ENCODE results near the gene FSCN2.

DNA sequence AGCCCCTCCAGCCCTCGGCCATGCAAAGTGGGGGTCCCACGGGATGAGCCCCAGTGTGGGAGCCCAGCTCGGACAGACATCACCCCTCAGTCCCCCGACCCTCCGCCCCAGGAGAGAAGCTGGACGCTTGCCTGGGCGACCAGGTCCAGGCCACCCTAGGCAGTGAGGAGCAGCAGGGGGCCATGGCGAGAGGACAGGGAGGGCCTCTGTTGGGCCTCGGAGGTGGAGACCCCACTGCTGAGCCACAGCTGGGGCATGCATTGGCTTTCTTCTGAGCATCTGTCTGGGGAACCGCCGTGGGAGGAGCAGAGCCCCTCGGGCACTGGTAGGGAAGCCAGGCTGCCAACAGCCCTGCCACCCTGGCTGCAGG, 28.6 kb upstream of the FSCN2 start:
- TF ChIP-seq, protein P1, sequence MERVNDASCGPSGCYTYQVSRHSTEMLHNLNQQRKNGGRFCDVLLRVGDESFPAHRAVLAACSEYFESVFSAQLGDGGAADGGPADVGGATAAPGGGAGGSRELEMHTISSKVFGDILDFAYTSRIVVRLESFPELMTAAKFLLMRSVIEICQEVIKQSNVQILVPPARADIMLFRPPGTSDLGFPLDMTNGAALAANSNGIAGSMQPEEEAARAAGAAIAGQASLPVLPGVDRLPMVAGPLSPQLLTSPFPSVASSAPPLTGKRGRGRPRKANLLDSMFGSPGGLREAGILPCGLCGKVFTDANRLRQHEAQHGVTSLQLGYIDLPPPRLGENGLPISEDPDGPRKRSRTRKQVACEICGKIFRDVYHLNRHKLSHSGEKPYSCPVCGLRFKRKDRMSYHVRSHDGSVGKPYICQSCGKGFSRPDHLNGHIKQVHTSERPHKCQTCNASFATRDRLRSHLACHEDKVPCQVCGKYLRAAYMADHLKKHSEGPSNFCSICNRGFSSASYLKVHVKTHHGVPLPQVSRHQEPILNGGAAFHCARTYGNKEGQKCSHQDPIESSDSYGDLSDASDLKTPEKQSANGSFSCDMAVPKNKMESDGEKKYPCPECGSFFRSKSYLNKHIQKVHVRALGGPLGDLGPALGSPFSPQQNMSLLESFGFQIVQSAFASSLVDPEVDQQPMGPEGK (CRISPR knock-in tag; IDR thresholded peaks at IDR 0.05; ENCODE audit: borderline replicate concordance): no peak
- TF ChIP-seq ZFP30 (CRISPR knock-in tag; IDR thresholded peaks at IDR 0.05) (no peak), ZNF565 (CRISPR knock-in tag; conservative IDR thresholded peaks at IDR 0.05; ENCODE audit: low read depth) (no peak), ZC3H10 (CRISPR knock-in tag; IDR thresholded peaks at IDR 0.05) (no peak)
- TF ChIP-seq, protein P2, sequence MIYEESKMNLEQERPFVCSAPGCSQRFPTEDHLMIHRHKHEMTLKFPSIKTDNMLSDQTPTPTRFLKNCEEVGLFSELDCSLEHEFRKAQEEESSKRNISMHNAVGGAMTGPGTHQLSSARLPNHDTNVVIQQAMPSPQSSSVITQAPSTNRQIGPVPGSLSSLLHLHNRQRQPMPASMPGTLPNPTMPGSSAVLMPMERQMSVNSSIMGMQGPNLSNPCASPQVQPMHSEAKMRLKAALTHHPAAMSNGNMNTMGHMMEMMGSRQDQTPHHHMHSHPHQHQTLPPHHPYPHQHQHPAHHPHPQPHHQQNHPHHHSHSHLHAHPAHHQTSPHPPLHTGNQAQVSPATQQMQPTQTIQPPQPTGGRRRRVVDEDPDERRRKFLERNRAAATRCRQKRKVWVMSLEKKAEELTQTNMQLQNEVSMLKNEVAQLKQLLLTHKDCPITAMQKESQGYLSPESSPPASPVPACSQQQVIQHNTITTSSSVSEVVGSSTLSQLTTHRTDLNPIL (CRISPR knock-in tag; IDR thresholded peaks at IDR 0.05; ENCODE audit: low read depth): no peak
